Measurements from ENCODE around the gene RBMS2.

RBMS2 gene

GRCh38 chr12:56545023-56545604 is 23.5 kb downstream of the RBMS2 start:
- Histone ChIP-seq H3K36me3 (replicated peaks; ENCODE audit: low read depth, low read length) (no peaks in the 10 kb centered on the region), H3K4me3 (ENCODE audit: low read length) (no peak overlapping the region), H3K9ac (ENCODE audit: low read length) (no peak overlapping the region), H4K20me1 (ENCODE audit: insufficient read depth, low read length) (no peaks in the 10 kb centered on the region), H2AFZ (ENCODE audit: low read depth, low read length) (no peak overlapping the region), H3K4me2 (ENCODE audit: low read length) (no peak overlapping the region), H3K27ac (ENCODE audit: low read length) (no peak overlapping the region), H3K4me1 (ENCODE audit: low read length) (no peaks in the 10 kb centered on the region), H3K9me3 (ENCODE audit: insufficient read depth, low read length) (no peaks in the 10 kb centered on the region), H3K79me2 (ENCODE audit: low read length) (no peaks in the 10 kb centered on the region), H3K27me3 (ENCODE audit: low read depth, low read length) (no peaks in the 10 kb centered on the region)
- no peak for TF ChIP-seq EZH2phosphoT487 (IDR thresholded peaks at IDR 0.05; ENCODE audit: low read depth)
- TF ChIP-seq CTCF (IDR thresholded peaks at IDR 0.05; ENCODE audit: low read depth, low read length), result no peak

GRCh38 chr12:56546680-56547079 is 25.1 kb downstream of the RBMS2 start:
- H3K27ac ChIP-seq (ENCODE audit: low read length), result no peak overlapping the region
- H3K4me2 ChIP-seq (ENCODE audit: low read length), result no peak overlapping the region
- H3K9ac ChIP-seq (ENCODE audit: low read length), result no peak overlapping the region
- no peak for TF ChIP-seq CTCF (IDR thresholded peaks at IDR 0.05; ENCODE audit: low read depth, low read length)
- TF ChIP-seq EZH2phosphoT487 (IDR thresholded peaks at IDR 0.05; ENCODE audit: low read depth), result no peak
- H3K4me3 ChIP-seq (ENCODE audit: low read length), result no peak overlapping the region
- H4K20me1 ChIP-seq (ENCODE audit: insufficient read depth, low read length), result no peaks in the 10 kb centered on the region
- H3K9me3 ChIP-seq (ENCODE audit: insufficient read depth, low read length), result no peaks in the 10 kb centered on the region
- H3K4me1 ChIP-seq (ENCODE audit: low read length), result peaks cover 7% of the 10 kb centered on the region
- no peaks in the 10 kb centered on the region for H3K27me3 ChIP-seq (ENCODE audit: low read depth, low read length)
- no peaks in the 10 kb centered on the region for H3K36me3 ChIP-seq (replicated peaks; ENCODE audit: low read depth, low read length)
- H3K79me2 ChIP-seq (ENCODE audit: low read length), result no peaks in the 10 kb centered on the region
- H2AFZ ChIP-seq (ENCODE audit: low read depth, low read length), result no peak overlapping the region

- Histone ChIP-seq H4K20me1 (ENCODE audit: insufficient read depth, low read length) (no peaks in the 10 kb centered on the region), H3K9ac (ENCODE audit: low read length) (no peak overlapping the region), H3K36me3 (replicated peaks; ENCODE audit: low read depth, low read length) (no peaks in the 10 kb centered on the region), H3K79me2 (ENCODE audit: low read length) (no peaks in the 10 kb centered on the region), H3K9me3 (ENCODE audit: insufficient read depth, low read length) (no peaks in the 10 kb centered on the region), H2AFZ (ENCODE audit: low read depth, low read length) (no peak overlapping the region), H3K4me2 (ENCODE audit: low read length) (peak overlapping the region; percentile 10; the same call in 1 of the 2 replicates), H3K4me1 (ENCODE audit: low read length) (peaks cover 7% of the 10 kb centered on the region), H3K27ac (ENCODE audit: low read length) (no peak overlapping the region), H3K4me3 (ENCODE audit: low read length) (no peak overlapping the region), H3K27me3 (ENCODE audit: low read depth, low read length) (no peaks in the 10 kb centered on the region)
- no peak for TF ChIP-seq CTCF (IDR thresholded peaks at IDR 0.05; ENCODE audit: low read depth, low read length)
- no peak for TF ChIP-seq EZH2phosphoT487 (IDR thresholded peaks at IDR 0.05; ENCODE audit: low read depth)
Measured at GRCh38 chr12:56551070-56551469, 29.4 kb downstream of the RBMS2 start.

- Histone ChIP-seq H3K79me2 (ENCODE audit: low read length) (no peaks in the 10 kb centered on the region), H3K9ac (ENCODE audit: low read length) (no peak overlapping the region), H3K4me2 (ENCODE audit: low read length) (no peak overlapping the region), H3K27ac (ENCODE audit: low read length) (no peak overlapping the region), H3K27me3 (ENCODE audit: low read depth, low read length) (no peaks in the 10 kb centered on the region), H4K20me1 (ENCODE audit: insufficient read depth, low read length) (no peaks in the 10 kb centered on the region), H3K9me3 (ENCODE audit: insufficient read depth, low read length) (no peaks in the 10 kb centered on the region), H3K4me1 (ENCODE audit: low read length) (peaks cover 5% of the 10 kb centered on the region; the same call in 1 of the 2 replicates), H3K36me3 (replicated peaks; ENCODE audit: low read depth, low read length) (no peaks in the 10 kb centered on the region), H2AFZ (ENCODE audit: low read depth, low read length) (no peak overlapping the region), H3K4me3 (ENCODE audit: low read length) (no peak overlapping the region)
- no peak for TF ChIP-seq EZH2phosphoT487 (IDR thresholded peaks at IDR 0.05; ENCODE audit: low read depth)
Measured at GRCh38 chr12:56565510-56566101, 44.0 kb downstream of the RBMS2 start.

All from OCI-LY3 (cell line).